ENCODE measurements around the gene NFKB2.
A peak's percentile ranks its signal among the peaks of the same experiment; 100 is the strongest.

NFKB2 gene

DNA sequence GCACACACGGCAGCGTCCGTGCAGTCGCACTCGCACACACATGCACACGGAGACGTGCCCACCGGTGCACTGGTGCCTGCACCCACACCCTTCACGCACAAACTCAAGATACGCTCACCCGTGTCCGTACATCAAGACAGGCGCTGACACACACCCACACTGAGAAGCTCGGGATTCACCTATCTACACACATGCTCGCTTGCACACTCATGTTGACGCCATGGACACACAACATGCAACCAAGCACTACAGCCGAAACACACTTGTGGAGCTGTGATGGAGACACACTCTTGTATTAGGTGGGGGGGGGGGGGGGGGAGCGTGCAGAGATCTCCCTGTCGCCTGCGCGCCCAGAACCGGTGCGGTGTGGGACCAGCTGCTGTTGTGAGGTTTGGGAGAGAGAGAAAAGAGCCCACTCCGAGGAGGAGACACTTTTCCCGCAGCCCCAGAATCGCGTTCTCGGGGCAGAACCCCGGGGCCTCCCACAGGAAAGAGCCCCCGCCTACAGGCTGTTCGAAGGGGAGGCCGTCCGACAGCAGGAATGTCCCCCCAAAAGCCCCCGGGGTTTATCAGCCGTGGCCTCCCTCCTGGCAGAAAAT is 605 bp upstream of the NFKB2 start:
- peak; percentile 32 for DNase-seq (ENCODE audit: low read depth)

DNA sequence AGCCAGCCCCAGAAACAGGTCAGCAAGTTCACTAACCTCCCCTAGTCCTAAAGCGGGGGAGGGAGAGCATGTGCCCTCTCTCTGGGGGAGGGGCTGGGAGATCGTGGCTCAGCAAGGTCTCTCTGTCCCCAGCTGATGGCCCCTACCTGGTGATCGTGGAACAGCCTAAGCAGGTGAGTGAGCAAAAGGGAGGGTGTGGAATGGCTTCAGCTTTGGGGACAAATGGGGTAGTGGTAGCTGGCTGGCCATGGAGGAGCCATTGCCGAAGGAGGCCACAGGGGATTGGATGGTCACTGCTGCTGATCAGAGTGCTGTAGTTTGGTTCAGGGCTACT is 779 bp downstream of the NFKB2 start:
- DNase-seq (ENCODE audit: low read depth) = no peak

DNA sequence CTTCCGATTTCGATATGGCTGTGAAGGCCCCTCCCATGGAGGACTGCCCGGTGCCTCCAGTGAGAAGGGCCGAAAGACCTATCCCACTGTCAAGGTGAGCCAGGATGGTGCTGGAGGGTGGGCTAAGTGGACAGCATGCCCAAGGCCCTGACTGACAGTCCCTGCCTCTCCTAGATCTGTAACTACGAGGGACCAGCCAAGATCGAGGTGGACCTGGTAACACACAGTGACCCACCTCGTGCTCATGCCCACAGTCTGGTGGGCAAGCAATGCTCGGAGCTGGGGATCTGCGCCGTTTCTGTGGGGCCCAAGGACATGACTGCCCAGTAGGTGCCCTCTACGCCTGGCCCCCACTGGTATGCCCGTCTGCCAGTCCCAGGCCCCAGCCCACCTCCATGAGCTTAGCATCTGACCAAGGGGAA is 1.2 kb downstream of the NFKB2 start:
- no peak for DNase-seq (ENCODE audit: low read depth)

DNA sequence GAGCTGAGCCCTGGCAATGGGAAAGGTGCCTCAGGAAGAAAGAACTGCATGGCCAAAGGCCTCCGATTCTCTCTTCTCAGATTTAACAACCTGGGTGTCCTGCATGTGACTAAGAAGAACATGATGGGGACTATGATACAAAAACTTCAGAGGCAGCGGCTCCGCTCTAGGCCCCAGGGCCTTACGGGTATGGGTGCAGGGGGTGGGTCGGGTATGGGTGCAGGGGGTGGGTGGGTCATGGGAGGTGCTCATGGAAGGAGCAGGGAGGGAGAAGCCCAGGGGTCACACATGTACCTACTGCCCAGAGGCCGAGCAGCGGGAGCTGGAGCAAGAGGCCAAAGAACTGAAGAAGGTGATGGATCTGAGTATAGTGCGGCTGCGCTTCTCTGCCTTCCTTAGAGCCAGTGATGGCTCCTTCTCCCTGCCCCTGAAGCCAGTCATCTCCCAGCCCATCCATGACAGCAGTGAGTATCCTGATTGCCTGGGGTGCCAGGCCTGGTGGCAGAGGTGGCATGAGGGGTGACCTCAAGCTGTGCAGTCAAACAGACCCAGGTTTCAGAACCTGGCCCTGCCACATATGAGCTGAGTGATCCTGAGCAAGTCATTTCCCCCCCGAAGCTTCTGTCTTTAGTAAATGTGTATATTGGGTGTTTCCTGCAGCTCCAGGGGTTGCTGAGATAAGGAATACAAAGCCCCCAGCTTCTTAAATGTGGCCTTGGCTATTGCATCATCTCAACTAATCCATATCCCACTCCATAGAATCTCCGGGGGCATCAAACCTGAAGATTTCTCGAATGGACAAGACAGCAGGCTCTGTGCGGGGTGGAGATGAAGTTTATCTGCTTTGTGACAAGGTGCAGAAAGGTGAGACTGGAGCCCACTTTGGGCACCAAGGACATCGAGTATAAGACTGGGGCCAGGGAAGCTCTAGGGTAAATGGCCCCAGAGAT is 2.0 kb downstream of the NFKB2 start:
- no peak for DNase-seq (ENCODE audit: low read depth)

DNA sequence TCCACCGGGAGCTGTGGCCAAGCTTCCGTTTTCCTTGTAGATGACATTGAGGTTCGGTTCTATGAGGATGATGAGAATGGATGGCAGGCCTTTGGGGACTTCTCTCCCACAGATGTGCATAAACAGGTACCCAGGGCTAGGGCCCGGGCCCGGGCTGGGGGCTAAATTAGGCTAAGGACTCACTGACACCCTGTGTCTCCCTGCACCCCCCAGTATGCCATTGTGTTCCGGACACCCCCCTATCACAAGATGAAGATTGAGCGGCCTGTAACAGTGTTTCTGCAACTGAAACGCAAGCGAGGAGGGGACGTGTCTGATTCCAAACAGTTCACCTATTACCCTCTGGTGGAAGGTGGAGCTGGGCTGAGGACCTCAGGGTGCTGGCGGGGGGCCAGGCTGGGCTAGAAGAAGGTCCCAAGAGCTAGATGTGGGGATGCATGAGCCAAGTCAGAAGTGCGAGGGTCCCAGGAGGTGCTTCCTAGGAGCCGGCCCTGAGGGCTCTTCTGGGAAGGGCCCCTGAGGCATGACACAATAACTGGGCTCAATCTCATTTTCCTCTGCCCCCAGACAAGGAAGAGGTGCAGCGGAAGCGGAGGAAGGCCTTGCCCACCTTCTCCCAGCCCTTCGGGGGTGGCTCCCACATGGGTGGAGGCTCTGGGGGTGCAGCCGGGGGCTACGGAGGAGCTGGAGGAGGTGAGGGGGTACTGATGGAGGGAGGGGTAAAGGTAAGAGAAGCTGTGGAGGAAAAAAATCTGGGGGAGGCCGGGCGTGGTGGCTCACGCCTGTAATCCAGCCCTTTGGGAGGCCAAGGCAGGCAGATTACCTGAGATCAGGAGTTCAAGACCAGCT is 2.9 kb downstream of the NFKB2 start:
- DNase-seq (ENCODE audit: low read depth) = no peak

DNA sequence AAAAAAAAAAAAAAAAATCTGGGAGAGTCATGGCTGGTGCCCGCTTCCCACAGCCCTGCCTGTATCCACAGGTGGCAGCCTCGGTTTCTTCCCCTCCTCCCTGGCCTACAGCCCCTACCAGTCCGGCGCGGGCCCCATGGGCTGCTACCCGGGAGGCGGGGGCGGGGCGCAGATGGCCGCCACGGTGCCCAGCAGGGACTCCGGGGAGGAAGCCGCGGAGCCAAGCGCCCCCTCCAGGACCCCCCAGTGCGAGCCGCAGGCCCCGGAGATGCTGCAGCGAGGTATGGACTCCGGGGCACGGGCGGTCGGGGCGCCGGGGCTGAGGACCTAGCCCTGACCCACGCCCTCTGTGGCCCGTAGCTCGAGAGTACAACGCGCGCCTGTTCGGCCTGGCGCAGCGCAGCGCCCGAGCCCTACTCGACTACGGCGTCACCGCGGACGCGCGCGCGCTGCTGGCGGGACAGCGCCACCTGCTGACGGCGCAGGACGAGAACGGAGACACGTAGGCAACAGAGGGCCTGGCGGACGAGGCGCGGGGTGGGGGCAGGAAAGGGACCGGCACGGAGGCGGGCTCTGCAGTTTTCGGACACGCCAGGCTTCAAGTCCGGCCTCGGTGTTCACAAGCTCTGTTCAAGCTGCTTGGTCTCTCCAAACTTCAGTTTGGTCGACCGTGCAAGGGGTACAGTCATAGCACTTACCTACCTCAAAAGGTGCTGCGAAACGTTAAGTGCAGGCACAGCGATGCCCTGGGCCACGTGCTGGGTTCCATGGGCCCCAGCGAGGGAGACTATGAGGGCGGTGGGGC is 3.9 kb downstream of the NFKB2 start:
- peak; percentile 85 for DNase-seq (ENCODE audit: low read depth)

DNA sequence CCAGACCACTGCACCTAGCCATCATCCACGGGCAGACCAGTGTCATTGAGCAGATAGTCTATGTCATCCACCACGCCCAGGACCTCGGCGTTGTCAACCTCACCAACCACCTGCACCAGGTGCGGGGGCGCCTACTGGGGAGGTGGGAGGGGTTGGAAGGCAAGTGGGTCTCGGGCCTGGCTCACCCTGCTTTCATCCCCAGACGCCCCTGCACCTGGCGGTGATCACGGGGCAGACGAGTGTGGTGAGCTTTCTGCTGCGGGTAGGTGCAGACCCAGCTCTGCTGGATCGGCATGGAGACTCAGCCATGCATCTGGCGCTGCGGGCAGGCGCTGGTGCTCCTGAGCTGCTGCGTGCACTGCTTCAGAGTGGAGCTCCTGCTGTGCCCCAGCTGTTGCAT is 4.6 kb downstream of the NFKB2 start:
- no peak for DNase-seq (ENCODE audit: low read depth)

DNA sequence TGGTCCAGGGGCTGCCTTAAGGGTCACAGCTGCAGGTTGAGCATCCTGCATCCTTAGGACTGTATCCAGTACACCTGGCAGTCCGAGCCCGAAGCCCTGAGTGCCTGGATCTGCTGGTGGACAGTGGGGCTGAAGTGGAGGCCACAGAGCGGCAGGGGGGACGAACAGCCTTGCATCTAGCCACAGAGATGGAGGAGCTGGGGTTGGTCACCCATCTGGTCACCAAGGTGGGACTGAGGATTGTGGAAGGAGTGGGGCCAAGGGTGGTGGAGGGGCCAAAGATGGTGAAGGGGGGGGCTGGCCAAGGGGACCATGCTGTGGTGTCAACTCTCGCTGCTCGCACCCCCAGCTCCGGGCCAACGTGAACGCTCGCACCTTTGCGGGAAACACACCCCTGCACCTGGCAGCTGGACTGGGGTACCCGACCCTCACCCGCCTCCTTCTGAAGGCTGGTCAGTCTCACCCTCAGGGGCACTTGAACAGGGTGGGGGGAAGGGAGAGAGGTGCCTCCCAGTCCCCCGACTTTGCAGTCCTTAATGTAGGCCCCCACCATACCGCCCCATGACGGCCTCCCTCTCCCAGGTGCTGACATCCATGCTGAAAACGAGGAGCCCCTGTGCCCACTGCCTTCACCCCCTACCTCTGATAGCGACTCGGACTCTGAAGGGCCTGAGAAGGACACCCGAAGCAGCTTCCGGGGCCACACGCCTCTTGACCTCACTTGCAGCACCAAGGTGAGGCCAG is 5.3 kb downstream of the NFKB2 start:
- no peak for DNase-seq (ENCODE audit: low read depth)

DNA sequence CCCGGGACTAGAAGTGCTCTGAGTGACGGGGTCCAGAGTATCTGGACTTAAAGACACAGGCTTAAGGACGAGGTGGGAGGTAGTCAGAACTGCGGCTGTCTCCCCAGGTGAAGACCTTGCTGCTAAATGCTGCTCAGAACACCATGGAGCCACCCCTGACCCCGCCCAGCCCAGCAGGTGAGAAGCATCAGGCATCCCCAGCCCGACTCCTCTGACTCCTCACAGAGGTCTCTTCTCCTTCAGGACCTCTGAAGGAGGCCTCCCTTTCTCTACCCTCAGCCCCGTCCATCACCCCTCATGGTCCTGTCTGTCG is 5.8 kb downstream of the NFKB2 start:
- no peak for DNase-seq (ENCODE audit: low read depth)

DNA sequence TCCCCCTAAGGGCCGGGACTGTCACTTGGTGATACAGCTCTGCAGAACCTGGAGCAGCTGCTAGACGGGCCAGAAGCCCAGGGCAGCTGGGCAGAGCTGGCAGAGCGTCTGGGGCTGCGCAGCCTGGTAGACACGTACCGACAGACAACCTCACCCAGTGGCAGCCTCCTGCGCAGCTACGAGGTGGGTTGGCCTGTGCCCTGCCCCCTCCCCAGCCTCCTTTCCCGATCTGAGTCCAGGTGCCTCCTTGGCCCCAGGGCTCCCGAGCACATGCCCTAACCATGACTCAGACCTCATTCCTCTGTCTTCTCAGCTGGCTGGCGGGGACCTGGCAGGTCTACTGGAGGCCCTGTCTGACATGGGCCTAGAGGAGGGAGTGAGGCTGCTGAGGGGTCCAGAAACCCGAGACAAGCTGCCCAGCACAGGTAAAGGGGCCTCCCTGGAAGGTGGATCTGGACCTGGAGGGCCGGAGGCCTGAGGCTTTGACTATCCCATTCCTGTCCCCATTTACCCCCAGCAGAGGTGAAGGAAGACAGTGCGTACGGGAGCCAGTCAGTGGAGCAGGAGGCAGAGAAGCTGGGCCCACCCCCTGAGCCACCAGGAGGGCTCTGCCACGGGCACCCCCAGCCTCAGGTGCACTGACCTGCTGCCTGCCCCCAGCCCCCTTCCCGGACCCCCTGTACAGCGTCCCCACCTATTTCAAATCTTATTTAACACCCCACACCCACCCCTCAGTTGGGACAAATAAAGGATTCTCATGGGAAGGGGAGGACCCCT is 6.4 kb downstream of the NFKB2 start:
- peak; percentile 65 for DNase-seq (ENCODE audit: low read depth)

DNA sequence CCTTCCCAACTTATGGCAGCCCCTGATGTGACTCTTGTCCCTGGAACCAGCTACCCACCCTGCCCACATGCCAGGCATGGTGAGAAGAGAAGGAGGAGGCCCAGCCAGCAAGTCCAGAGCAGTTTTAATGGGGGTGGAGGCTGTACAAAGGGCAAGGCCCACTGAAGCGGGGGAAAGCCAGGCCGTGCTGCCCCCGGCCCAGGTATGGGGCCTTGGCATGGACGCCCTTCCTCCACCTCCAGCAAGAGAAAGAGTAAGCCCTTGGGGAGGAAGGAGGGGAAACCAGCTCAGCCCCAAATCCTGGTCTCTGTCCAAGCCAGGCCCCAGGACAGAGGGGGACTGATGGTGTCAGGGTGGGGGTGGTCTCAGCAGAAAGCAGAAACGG is 7.0 kb downstream of the NFKB2 start:
- no peak for DNase-seq (ENCODE audit: low read depth)

DNA sequence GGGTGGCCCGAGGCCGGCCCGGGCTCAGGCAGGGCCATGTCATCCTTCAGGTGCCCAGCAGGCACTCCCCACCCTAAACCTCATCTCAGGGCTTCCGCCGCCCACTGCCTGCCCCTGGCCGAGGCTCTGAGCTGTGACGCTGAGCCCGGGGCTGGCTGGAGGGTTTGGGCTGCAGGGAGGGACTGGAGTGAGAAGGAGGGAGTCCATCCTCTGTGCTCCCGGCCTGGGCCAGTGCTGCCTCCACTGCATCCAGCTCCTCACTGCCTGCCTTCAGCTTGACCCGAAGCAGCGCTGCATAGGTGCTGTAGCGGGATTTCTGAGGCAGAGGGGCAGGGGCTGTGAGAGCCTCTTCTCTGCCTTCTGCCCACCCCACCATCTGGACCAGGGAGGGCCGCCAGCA is 7.6 kb downstream of the NFKB2 start:
- no peak for DNase-seq (ENCODE audit: low read depth)

DNA sequence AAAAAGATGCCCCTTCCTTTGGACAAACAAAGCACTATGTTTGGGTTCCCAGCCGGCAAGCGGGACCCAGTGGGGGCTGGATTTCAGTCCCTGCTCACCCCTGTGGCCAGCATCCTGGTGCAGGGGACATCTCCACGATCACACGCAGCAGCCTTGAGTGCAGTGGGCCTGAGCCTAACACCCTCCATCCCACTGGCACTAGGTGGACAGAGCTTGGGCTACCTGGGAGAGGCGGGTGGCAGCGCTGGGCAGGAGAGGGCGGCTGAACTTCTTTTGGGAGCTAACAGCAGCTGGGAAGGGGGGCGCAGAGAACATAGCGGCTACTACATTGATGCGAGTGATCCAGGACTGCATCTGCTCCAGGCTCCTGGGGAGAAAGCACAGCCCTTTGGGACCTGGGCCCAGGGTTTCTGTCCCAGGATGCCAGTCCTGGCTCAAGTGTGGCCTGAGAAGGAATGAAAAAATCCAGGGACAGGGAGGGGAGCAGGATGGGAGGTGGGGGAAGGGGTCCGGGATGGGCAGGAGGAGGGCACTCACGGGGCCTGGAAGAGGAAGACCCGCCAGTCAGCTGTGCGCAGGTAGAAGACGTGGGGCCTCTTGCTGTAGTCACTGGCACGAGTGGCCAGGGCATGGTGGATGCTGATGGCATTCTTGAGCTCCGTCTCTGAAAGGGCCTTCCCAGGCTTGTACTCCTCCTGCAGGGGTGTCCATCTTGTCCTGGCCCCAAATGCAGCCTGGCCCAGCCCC is 9.0 kb downstream of the NFKB2 start:
- no peak for DNase-seq (ENCODE audit: low read depth)

DNA sequence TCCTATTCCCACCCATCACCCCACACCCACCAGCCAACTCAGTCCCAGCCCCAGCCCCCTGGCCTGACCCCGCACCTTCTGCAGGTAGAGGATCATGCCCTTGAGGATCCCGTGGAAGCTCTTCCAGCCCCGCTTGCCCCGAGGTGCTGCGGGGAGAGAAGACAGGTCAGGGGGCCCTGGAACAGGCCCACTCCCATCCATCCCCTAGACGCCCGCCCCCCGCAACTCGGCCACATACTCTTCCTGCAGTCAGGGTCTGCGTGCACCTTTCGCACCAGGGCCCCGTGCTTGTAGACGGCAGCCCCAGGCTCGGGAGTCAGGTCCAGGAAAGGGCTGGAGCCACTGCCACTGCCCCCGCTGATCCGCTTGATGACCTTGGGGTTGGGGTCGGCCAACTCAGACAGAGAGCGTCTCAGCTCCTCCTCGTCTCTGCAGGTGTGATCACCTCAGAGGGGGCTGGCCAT is 9.6 kb downstream of the NFKB2 start:
- no peak for DNase-seq (ENCODE audit: low read depth)

DNA sequence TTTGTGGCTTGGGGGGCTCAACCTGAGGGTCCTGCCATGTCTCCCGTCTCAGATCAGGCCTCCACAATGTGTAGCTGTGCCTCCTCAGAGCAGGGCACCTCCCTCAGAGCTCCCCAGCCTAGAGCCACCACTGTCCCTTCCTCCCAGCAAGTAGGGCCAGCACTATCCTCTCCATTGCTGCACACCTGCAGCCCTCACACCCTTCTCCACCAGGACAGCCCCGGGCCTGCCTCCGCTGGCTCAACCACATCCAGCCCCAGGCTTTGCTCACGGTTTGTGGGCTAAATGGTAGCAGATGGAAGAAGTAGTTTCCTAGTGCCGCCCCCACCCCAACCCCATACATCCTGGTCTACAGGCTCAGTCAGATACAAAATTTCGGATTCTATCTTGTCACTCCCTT is 10.1 kb downstream of the NFKB2 start:
- DNase-seq (ENCODE audit: low read depth) = no peak

DNA sequence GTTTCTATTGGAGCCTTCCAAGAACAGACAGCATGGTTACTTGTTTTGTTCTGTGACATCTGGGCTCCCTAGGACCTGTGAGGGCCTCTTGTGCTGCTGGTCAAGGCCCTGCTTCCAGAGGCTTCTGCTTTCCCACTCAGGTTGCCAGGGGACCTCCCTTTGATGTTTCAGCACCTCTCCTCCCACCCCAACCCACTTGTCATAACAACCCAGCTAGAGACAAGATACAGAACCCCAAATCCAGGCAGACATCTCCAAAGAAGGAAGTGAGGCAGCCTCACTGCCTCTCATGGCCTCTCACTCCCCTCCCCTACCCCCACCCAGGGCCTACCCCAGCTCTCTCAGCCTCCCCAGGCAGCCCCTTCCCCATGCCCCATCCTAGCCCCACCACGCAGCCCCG is 11.3 kb downstream of the NFKB2 start:
- DNase-seq (ENCODE audit: low read depth) = no peak

DNA sequence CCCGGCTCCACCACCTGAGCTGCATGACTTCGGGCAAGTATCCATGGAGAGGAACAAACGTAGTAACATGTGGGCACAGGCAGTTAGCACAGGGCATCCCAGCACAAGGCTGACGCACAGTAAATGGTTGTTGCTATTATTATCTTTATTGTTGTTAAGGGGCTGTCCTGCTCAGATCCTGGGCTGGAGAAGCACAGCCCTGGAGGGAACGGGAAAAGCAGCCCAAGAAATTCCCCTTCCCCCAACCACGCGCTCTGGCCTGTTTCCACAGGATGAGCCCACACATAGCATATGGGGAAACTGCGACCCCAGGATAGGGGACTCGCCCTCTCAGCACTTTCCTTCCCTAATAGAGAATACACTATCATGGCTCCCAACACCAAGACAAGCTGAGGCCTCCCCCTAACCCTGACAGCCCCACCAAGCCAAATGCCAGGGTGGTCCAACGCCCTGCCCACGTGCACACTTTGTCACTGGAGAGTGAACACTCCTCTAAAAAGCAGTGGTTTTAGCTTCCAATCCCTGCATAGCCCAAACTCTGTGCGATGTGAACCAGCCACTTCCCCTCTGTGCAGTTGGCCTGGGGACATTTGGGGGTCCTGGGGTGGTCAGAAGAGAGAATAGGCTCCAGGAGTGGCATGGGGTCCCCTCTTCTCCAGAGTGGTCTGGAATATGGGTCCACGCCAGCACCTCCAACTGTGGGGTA is 12.1 kb downstream of the NFKB2 start:
- no peak for DNase-seq (ENCODE audit: low read depth)

DNA sequence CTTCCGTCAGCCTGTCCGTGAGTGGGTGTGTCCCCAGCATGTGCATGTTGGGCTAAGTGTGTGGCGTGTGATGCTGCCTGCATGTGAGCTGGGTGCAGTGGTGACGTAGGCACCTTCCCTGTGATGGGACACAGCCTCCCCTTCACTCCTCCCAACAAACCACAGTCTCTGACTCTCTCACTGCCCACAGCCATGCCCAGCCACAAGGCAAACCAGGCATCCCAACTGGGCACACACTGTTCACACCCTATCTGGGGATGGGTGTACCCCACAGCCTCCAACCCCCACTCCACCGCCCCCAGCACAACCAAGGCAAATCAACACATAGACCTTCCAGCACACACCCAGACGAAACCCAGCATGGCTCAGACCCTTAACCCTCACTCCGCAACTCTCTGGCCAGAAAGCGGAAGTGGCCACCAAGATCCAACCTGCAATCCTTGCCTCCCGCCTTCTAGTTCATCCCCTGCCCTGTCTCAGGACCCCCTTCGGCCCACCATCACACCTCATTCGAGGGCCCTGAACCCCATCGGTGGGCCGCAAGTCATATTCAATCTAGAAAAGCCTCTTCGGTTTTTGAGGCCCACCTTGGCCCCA is 12.7 kb downstream of the NFKB2 start:
- no peak for DNase-seq (ENCODE audit: low read depth)
